Mammary epithelial cell (primary cell): Measurements from ENCODE around the gene FSTL4.

Experiments
- CTCF ChIP-seq, 2 donors: IDR thresholded peaks in 1 of 2; conservative IDR thresholded peaks in 1 of 2; 2 replicates each; pipeline ENCODE4 v1.5.1; 2011 to 2012; ENCODE audit warnings: inconsistent platforms in 2 of 2, low read length in 2 of 2, mild to moderate bottlenecking in 2 of 2, control low read depth in 1 of 2, low read depth in 1 of 2; ENCODE audit not compliant: insufficient read depth in 1 of 2; ENCODE audit errors: extremely low read depth in 1 of 2
- EZH2 ChIP-seq: IDR thresholded peaks from 2 replicates; pipeline ENCODE4 v1.6.1; 2012; ENCODE audit warnings: low read length, inconsistent platforms, borderline replicate concordance

- TF ChIP-seq CTCF (conservative IDR thresholded peaks at IDR 0.05 in 1 of 2, IDR thresholded peaks at IDR 0.05 in 1 of 2; ENCODE audit: extremely low read depth in 1 of 2, insufficient read depth in 1 of 2, low read depth in 1 of 2, low read length in 2 of 2) (no peak), EZH2 (no peak)
Measured at GRCh38 chr5:133367071-133367786, 245.1 kb downstream of the FSTL4 start.
